Stimulated activated CD8-positive, alpha-beta memory T cell treated with anti-CD3 and anti-CD28 coated beads, Interleukin-4, amount 100 ng/mL, for 1 hour (primary cell): Measurements from ENCODE around the gene ARHGEF38.

Source experiments
- DNase-seq, 2 donors: peaks; one replicate each; pipeline ENCODE4 v3.0.0-alpha.2; 2020; ENCODE audit warnings: low read depth in 2 of 2, low spot score in 1 of 2

Gene ARHGEF38

GRCh38 chr4:105551965-105552746, at the start of gene ARHGEF38:
Gene ARHGEF38 (plus strand): TSS chr4:105552620. CDS start chr4:105552766, 146 bp downstream.
- DNase-seq = no peak

GRCh38 chr4:105503484-105503883, 48.9 kb upstream of the ARHGEF38 start:
- DNase-seq = no peak

- DNase-seq = no peak
These were observed 47.7 kb upstream of the ARHGEF38 start for GRCh38 chr4:105504744-105505143.

GRCh38 chr4:105509291-105509690, 43.1 kb upstream of the ARHGEF38 start:
- DNase-seq = no peak

GRCh38 chr4:105509714-105510113, 42.7 kb upstream of the ARHGEF38 start:
- DNase-seq = no peak

GRCh38 chr4:105510245-105510644, 42.2 kb upstream of the ARHGEF38 start:
- DNase-seq = no peak

GRCh38 chr4:105520819-105521790, 31.3 kb upstream of the ARHGEF38 start:
- no peak for DNase-seq

- DNase-seq = no peak
These were observed 25.8 kb upstream of the ARHGEF38 start for GRCh38 chr4:105526656-105527055.

- no peak for DNase-seq
These were observed 25.3 kb upstream of the ARHGEF38 start for GRCh38 chr4:105527081-105527480.

- DNase-seq = no peak
These were observed 15.8 kb upstream of the ARHGEF38 start for GRCh38 chr4:105536601-105537000.

- DNase-seq = no peak
These were observed 11.0 kb upstream of the ARHGEF38 start for GRCh38 chr4:105541420-105541819.

- DNase-seq = no peak
These were observed 10.4 kb upstream of the ARHGEF38 start for GRCh38 chr4:105542039-105542438.

- DNase-seq = no peak
These were observed 9.1 kb upstream of the ARHGEF38 start for GRCh38 chr4:105543346-105543745.

GRCh38 chr4:105543881-105544280, 8.5 kb upstream of the ARHGEF38 start:
- DNase-seq = no peak

GRCh38 chr4:105544520-105545286, 7.7 kb upstream of the ARHGEF38 start:
- DNase-seq = no peak

- no peak for DNase-seq
These were observed 6.3 kb upstream of the ARHGEF38 start for GRCh38 chr4:105546086-105546485.

- no peak for DNase-seq
These were observed 4.7 kb upstream of the ARHGEF38 start for GRCh38 chr4:105547769-105548168.

GRCh38 chr4:105548483-105548882, 3.9 kb upstream of the ARHGEF38 start:
- no peak for DNase-seq

- no peak for DNase-seq
These were observed 1.8 kb upstream of the ARHGEF38 start for GRCh38 chr4:105550641-105551040.

- DNase-seq = no peak
These were observed 3.0 kb downstream of the ARHGEF38 start for GRCh38 chr4:105555409-105555808.

GRCh38 chr4:105556206-105556605, 3.8 kb downstream of the ARHGEF38 start:
- DNase-seq = no peak
